ENCODE data around the gene HOTAIR. TPM values are rescaled to one million over a fixed set of nuclear protein-coding genes. Genes with fewer than 3 reads are reported as not detected.

Gene HOTAIR
- total RNA-seq, 1 experiment from 2014 or later, result not detected

- Mint-ChIP-seq H3K9me3 (ENCODE audit: low read depth, unreplicated experiment) (no peaks in the 10 kb centered on the region), H3K27me3 (ENCODE audit: unreplicated experiment) (peaks cover 89% of the 10 kb centered on the region), H3K4me1 (ENCODE audit: low read depth, unreplicated experiment) (peaks cover 31% of the 10 kb centered on the region), H3K4me3 (ENCODE audit: low read depth, unreplicated experiment) (peak overlapping the region; percentile 64), H3K36me3 (ENCODE audit: insufficient read depth, unreplicated experiment) (peaks cover 26% of the 10 kb centered on the region), H3K27ac (ENCODE audit: unreplicated experiment) (peak overlapping the region; percentile 59)
- intact Hi-C loops (cut with micrococcal nuclease; ENCODE audit: unreplicated experiment), result no loop called here
- DNase-seq, result peak; percentile 79
- BruUV-seq (replicated peaks), result no TSS peak
- no peak for TF ChIP-seq CTCF (IDR thresholded peaks at IDR 0.05; ENCODE audit: unreplicated experiment)
- CTCF ChIA-PET, result interaction anchor here (0.6 to 0.7 kb wide), 4 partner anchors 13 to 384 kb away, joined by 3 to 6 read pairs (median 6); partner anchors contain the start of genes HOXC8 and SMUG1
These were observed 20.9 kb upstream of the HOTAIR start for GRCh38 chr12:53995378-53996239.

DNA sequence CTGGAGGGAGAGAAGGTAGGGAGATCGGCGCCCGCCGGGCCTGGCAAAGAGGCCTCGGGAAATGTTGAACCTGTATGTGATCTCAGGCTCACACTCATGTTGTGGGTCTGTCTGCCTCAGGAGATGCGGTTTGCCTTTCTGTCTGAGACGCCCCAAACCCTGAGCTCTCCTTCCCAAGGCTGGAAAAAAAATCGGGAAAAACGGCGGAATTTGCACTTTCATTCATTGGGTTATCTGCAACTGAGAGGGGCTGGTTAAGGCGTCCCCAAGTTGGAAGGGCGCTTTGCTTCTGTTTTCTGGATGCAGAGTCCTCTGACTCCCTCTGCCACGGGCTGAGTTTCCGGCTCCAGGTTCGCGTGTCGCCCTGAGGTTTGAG lies 20.2 kb upstream of the HOTAIR start:
- Mint-ChIP-seq H3K27me3 (ENCODE audit: unreplicated experiment) (peaks cover 92% of the 10 kb centered on the region), H3K36me3 (ENCODE audit: insufficient read depth, unreplicated experiment) (peaks cover 20% of the 10 kb centered on the region), H3K9me3 (ENCODE audit: low read depth, unreplicated experiment) (no peaks in the 10 kb centered on the region), H3K27ac (ENCODE audit: unreplicated experiment) (peak overlapping the region; percentile 59), H3K4me1 (ENCODE audit: low read depth, unreplicated experiment) (peaks cover 37% of the 10 kb centered on the region), H3K4me3 (ENCODE audit: low read depth, unreplicated experiment) (peak overlapping the region; percentile 64)
- intact Hi-C loops (cut with micrococcal nuclease; ENCODE audit: unreplicated experiment), result no loop called here
- BruUV-seq (replicated peaks), result no TSS peak
- CTCF ChIA-PET, result interaction anchor here (0.6 to 0.7 kb wide), 2 partner anchors 14 to 194 kb away, joined by 6 read pairs; partner anchors contain the start of genes HOXC8 and SMUG1
- no peak for TF ChIP-seq CTCF (IDR thresholded peaks at IDR 0.05; ENCODE audit: unreplicated experiment)
- DNase-seq, result no peak

DNA sequence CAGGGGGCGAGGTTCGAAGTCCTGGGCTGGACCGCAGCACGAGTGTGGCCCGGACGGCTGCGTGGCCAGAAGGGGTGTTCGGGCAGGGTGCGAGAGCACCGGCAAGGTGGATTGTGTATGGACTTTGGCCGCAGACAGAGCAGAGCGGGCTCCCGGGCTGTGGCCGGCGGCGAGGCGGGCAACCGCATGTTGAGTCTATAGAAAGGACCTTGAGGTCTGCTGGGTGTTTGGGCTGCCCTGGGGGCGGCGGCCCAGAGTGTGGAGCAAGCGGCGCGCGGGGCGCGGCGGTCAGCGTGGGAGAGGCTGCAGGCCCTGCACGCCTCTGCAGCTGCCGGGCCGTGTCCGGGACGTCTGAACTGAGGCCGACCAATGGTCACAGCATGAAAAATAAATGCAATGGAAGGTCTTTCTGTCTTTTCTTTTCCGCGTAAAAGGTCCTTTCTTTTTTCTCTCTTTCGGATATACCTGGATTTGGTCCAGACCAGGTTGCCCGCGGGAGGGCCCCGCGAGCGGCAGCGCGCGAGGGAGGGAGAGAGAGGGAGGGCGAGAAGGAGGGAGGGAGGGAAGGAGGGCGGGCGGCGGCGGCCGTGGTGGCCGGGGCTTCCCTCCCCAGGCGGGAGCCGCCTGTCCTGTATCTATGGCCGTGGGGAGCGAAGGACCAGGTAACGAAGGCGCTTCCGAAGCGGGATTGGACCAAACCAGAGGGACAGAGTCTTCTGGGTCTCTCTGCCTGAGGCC lies 19.7 kb upstream of the HOTAIR start:
- Mint-ChIP-seq H3K4me1 (ENCODE audit: low read depth, unreplicated experiment) (peaks cover 43% of the 10 kb centered on the region), H3K27ac (ENCODE audit: unreplicated experiment) (peak overlapping the region; percentile 59), H3K4me3 (ENCODE audit: low read depth, unreplicated experiment) (peak overlapping the region; percentile 64), H3K36me3 (ENCODE audit: insufficient read depth, unreplicated experiment) (peaks cover 15% of the 10 kb centered on the region), H3K27me3 (ENCODE audit: unreplicated experiment) (peaks cover 98% of the 10 kb centered on the region), H3K9me3 (ENCODE audit: low read depth, unreplicated experiment) (no peaks in the 10 kb centered on the region)
- no peak for DNase-seq
- intact Hi-C loops (cut with micrococcal nuclease; ENCODE audit: unreplicated experiment), result no loop called here
- BruUV-seq (replicated peaks), result no TSS peak
- no peak for TF ChIP-seq CTCF (IDR thresholded peaks at IDR 0.05; ENCODE audit: unreplicated experiment)
- CTCF ChIA-PET, result interaction anchor here (0.6 kb wide), 2 partner anchors 8 to 194 kb away, joined by 4 to 6 read pairs; partner anchors contain the start of gene SMUG1

DNA sequence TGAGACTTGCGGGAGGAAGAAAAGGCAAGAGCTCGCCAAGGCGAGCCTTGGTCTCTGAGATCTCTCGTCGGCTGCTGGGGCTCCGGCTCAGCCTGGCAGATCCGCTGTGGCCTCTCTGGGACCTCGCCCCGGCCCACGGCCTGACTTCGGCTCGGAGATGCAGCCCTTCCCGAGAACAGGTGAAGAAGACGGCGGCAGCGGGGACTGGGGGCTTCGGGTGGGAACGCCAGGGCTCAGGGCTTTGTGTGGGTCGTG lies 19.2 kb upstream of the HOTAIR start:
- BruUV-seq (replicated peaks), result no TSS peak
- CTCF ChIA-PET, result no interaction called here

More for the DNA sequence above, 19.2 kb upstream of the HOTAIR start:
- intact Hi-C loops (cut with micrococcal nuclease; ENCODE audit: unreplicated experiment), result no loop called here
- no peaks in the 10 kb centered on the region for H3K9me3 Mint-ChIP-seq (ENCODE audit: low read depth, unreplicated experiment)
- peaks cover 100% of the 10 kb centered on the region for H3K27me3 Mint-ChIP-seq (ENCODE audit: unreplicated experiment)
- peak overlapping the region; percentile 64 for H3K4me3 Mint-ChIP-seq (ENCODE audit: low read depth, unreplicated experiment)
- DNase-seq, result no peak
- TF ChIP-seq CTCF (IDR thresholded peaks at IDR 0.05; ENCODE audit: unreplicated experiment), result no peak
- peaks cover 15% of the 10 kb centered on the region for H3K36me3 Mint-ChIP-seq (ENCODE audit: insufficient read depth, unreplicated experiment)
- H3K4me1 Mint-ChIP-seq (ENCODE audit: low read depth, unreplicated experiment), result peaks cover 48% of the 10 kb centered on the region
- H3K27ac Mint-ChIP-seq (ENCODE audit: unreplicated experiment), result no peak overlapping the region

All from Calu3 (cell line).